HCT116 (cell line): ENCODE data around the gene PARP6. TPM values are rescaled to one million over a fixed set of nuclear protein-coding genes. Genes with fewer than 3 reads are reported as not detected.

Experiments
- ATAC-seq: fragments of 200-7000 bp; cut with Tn5 transposase; 2 replicates; pipeline ENCODE4 v1.9.1; 2020; ENCODE audit warnings: mild to moderate bottlenecking, moderate library complexity
- BruUV-seq: library from RNA; stranded (reverse); fragments of 400-500 nt; replicated peaks from 2 replicates; lab custom pipeline; 2021; lab: Mats Ljungman, UMichigan
- CTCF ChIA-PET: fragments of 300-600 bp; sonication (Branson Sonifier 250); formaldehyde crosslinking; loops from one replicate; lab custom pipeline; 2021; ENCODE audit warnings: antibody characterized with exemption; lab: Charles Lee
- POLR2A ChIA-PET: fragments of 300-600, 350-600 bp; sonication (Branson Sonifier 250); formaldehyde crosslinking; loops from one replicate; lab custom pipeline; 2021; ENCODE audit warnings: antibody characterized with exemption; lab: Charles Lee
- RAD21 ChIA-PET, 2 experiments: fragments of 300-600 bp; sonication (Branson Sonifier 250); formaldehyde crosslinking; loops; one replicate each; lab custom pipeline; 2023; ENCODE audit warnings: low total read pairs in 2 of 2; ENCODE audit not compliant: uncharacterized antibody in 2 of 2, unreplicated experiment in 2 of 2, low non-redundant PET in 1 of 2; lab: Charles Lee
- DNase-seq: peaks from one replicate; pipeline ENCODE4 v3.0.0-alpha.2; 2010; ENCODE audit warnings: low read depth, low spot score
- H2AFZ ChIP-seq: fragments of 200-600 bp; shearing (Covaris generic), sonication (generic); 2 replicates; pipeline ENCODE4 v1.6.1; 2017; ENCODE audit warnings: low read depth, mixed run types, mixed read lengths, antibody characterized with exemption, low read length; ENCODE audit not compliant: poor library complexity, severe bottlenecking
- H3K27ac ChIP-seq: 2 replicates; pipeline ENCODE4 v1.5.1; 2012; ENCODE audit warnings: low read depth, low read length
- H3K27me3 ChIP-seq: fragments of 200-600 bp; sonication (generic); 2 replicates; pipeline ENCODE4 v1.6.1; 2016; ENCODE audit warnings: mixed run types, low read length, mixed read lengths; ENCODE audit not compliant: insufficient read depth
- H3K36me3 ChIP-seq, 2 experiments: fragments of 200-500 bp in 1 of 2; fragments of 200-600 bp in 1 of 2; sonication (Bioruptor generic) in 1 of 2; sonication (generic) in 1 of 2; 2 replicates each; pipeline versions ENCODE4 v1.5.1 to v1.6.1; 2014 to 2016; ENCODE audit warnings: low read length in 2 of 2, inconsistent platforms in 1 of 2, mixed read lengths in 1 of 2, mixed run types in 1 of 2; ENCODE audit not compliant: insufficient read depth in 2 of 2, control insufficient read depth in 1 of 2
- H3K4me1 ChIP-seq, 2 experiments: fragments of 200-600 bp in 1 of 2; sonication (generic) in 1 of 2; 2 replicates each; pipeline versions ENCODE4 v1.5.1 to v1.6.1; 2012 to 2017; ENCODE audit warnings: low read length in 2 of 2, inconsistent platforms in 1 of 2, mild to moderate bottlenecking in 1 of 2, mixed read lengths in 1 of 2, mixed run types in 1 of 2, moderate library complexity in 1 of 2; ENCODE audit not compliant: insufficient read depth in 2 of 2, control insufficient read depth in 1 of 2
- H3K4me2 ChIP-seq: fragments of 200-600 bp; sonication (generic); 2 replicates; pipeline ENCODE4 v1.6.1; 2017; ENCODE audit warnings: mixed run types, low read length, mixed read lengths
- H3K4me3 ChIP-seq, 2 experiments: fragments of 200-600 bp in 1 of 2; sonication (generic) in 1 of 2; replicated peaks in 1 of 2; 2 replicates each; pipeline ENCODE4 v1.5.1; 2011 to 2016; ENCODE audit warnings: low read length in 2 of 2, control low read depth in 1 of 2, low read depth in 1 of 2, mild to moderate bottlenecking in 1 of 2, mixed read lengths in 1 of 2, mixed run types in 1 of 2
- H3K79me2 ChIP-seq: fragments of 200-600 bp; sonication (generic); 2 replicates; pipeline ENCODE4 v1.6.1; 2017; ENCODE audit warnings: mild to moderate bottlenecking, mixed run types, low read length, moderate library complexity, mixed read lengths; ENCODE audit not compliant: insufficient read depth
- H3K9ac ChIP-seq: fragments of 200-600 bp; sonication (generic); 2 replicates; pipeline ENCODE4 v1.6.1; 2016; ENCODE audit warnings: low read length, mixed read lengths
- H3K9me2 ChIP-seq: fragments of 200-600 bp; sonication (generic), shearing (Covaris generic); 2 replicates; pipeline ENCODE4 v1.6.1; 2017; ENCODE audit warnings: mixed run types, mild to moderate bottlenecking, moderate library complexity; ENCODE audit not compliant: insufficient read depth
- H3K9me3 ChIP-seq, 2 experiments: fragments of 200-500 bp in 1 of 2; fragments of 200-600 bp in 1 of 2; sonication (Bioruptor generic) in 1 of 2; sonication (generic) in 1 of 2; 2 replicates each; pipeline ENCODE4 v1.6.1; 2014 to 2017; ENCODE audit warnings: low read length in 2 of 2, mixed read lengths in 2 of 2, inconsistent platforms in 1 of 2, low read depth in 1 of 2, mild to moderate bottlenecking in 1 of 2, mixed run types in 1 of 2, moderate library complexity in 1 of 2; ENCODE audit not compliant: control insufficient read depth in 1 of 2, insufficient read depth in 1 of 2
- H4K20me1 ChIP-seq: fragments of 200-600 bp; sonication (generic), shearing (Covaris generic); 2 replicates; pipeline ENCODE4 v1.6.1; 2017; ENCODE audit warnings: mixed run types, mild to moderate bottlenecking, moderate library complexity; ENCODE audit not compliant: insufficient read depth
- CEBPB ChIP-seq: IDR thresholded peaks from 2 replicates; pipeline ENCODE4 v1.6.1; 2012; ENCODE audit warnings: low read depth
- EGR1 ChIP-seq: IDR thresholded peaks from 2 replicates; pipeline ENCODE4 v1.6.1; 2012; ENCODE audit warnings: low read depth
- EZH2 ChIP-seq: fragments of 200-600 bp; sonication (generic); IDR thresholded peaks from 2 replicates; pipeline ENCODE4 v1.6.1; 2017; ENCODE audit warnings: antibody characterized with exemption, mixed run types
- POLR2A ChIP-seq: IDR thresholded peaks from 2 replicates; pipeline ENCODE4 v1.7.0; 2011; ENCODE audit warnings: borderline replicate concordance; ENCODE audit not compliant: insufficient read depth, insufficient read length; ENCODE audit errors: extremely low read depth
- POLR2AphosphoS5 ChIP-seq: IDR thresholded peaks from 2 replicates; pipeline ENCODE4 v1.6.1; 2011; ENCODE audit warnings: mild to moderate bottlenecking, low read depth, low read length, moderate library complexity
- RAD21 ChIP-seq: IDR thresholded peaks from 2 replicates; pipeline ENCODE4 v1.6.1; 2012; ENCODE audit warnings: low read depth, mild to moderate bottlenecking
- SP1 ChIP-seq: IDR thresholded peaks from 2 replicates; pipeline ENCODE4 v1.6.1; 2012; ENCODE audit warnings: low read depth
- SRF ChIP-seq: IDR thresholded peaks from 2 replicates; pipeline ENCODE4 v1.6.1; 2012; ENCODE audit warnings: low read depth
- TCF7L2 ChIP-seq: IDR thresholded peaks from 2 replicates; pipeline ENCODE4 v1.7.0; 2011; ENCODE audit warnings: borderline replicate concordance, inconsistent platforms; ENCODE audit not compliant: insufficient read depth, insufficient read length; ENCODE audit errors: extremely low read depth
- ZFX ChIP-seq: fragments of 450-650 bp; IDR thresholded peaks from 2 replicates; pipeline ENCODE4 v1.6.1; 2017
- ZNF274 ChIP-seq: fragments of 200-500 bp; sonication (Bioruptor generic); IDR thresholded peaks from 2 replicates; pipeline ENCODE4 v1.6.1; 2014; ENCODE audit warnings: mild to moderate bottlenecking, low read depth, low read length, inconsistent platforms
- intact Hi-C: fragments of 100-400 bp; cut with micrococcal nuclease; formaldehyde crosslinking; loops from 2 replicates; pipeline ENCODE4 v1.10.0; 2022
- total RNA-seq: library from RNA; stranded (reverse); gene quantifications from one replicate; pipeline ENCODE4 v1.2.1, GENCODE V29; 2021; ENCODE audit not compliant: unreplicated experiment
- TF ChIP-seq, protein P1 (sequence below), 3 experiments: fragments of 200-600 bp in 1 of 3; sonication (generic) in 1 of 3; IDR thresholded peaks in 2 of 3; conservative IDR thresholded peaks in 1 of 3; 2 replicates each; pipeline ENCODE4 v1.5.1; 2012 to 2017; ENCODE audit warnings: low read depth in 2 of 3, low read length in 2 of 3, antibody characterized with exemption in 1 of 3, borderline replicate concordance in 1 of 3, control low read depth in 1 of 3, mild to moderate bottlenecking in 1 of 3, mixed read lengths in 1 of 3, mixed run types in 1 of 3, moderate library complexity in 1 of 3; ENCODE audit not compliant: insufficient read depth in 1 of 3
- TF ChIP-seq, protein P2 (sequence below): IDR thresholded peaks from 2 replicates; pipeline ENCODE4 v1.6.1; 2012

PARP6 gene
- total RNA-seq, 1 experiment from 2014 or later = 67.9 TPM

DNA sequence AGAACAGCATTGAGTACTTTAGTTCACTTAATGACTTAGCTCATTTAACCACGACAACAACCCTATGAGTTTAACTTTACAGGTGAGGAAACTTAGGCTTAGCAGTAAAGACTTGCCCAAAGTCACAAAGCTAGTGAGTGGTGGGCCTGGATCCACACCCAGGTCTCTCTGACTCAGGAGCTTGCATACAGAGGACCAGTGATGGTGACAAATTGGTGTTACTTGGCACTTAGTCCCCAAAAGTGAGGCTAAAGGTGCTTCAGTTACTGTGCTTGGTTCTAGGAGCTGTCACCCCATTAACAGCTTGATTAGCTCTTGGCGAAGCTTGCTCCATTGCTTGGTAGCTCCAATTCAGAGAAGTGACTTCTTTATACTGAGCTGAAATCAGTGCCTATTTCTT, 41.5 kb upstream of the PARP6 start:
- Histone ChIP-seq H3K27me3 (no peaks in the 10 kb centered on the region), H3K4me3 (no peak overlapping the region), H3K9ac (no peak overlapping the region), H3K27ac (no peak overlapping the region), H4K20me1 (no peaks in the 10 kb centered on the region), H2AFZ (no peak overlapping the region), H3K4me2 (no peak overlapping the region), H3K36me3 (no peaks in the 10 kb centered on the region), H3K9me3 (no peaks in the 10 kb centered on the region), H3K4me1 (no peaks in the 10 kb centered on the region), H3K79me2 (no peaks in the 10 kb centered on the region), H3K9me2 (no peaks in the 10 kb centered on the region)
- TF ChIP-seq SRF = no peak
- no peak for TF ChIP-seq TCF7L2
- no peak for TF ChIP-seq ZFX
- no peak for TF ChIP-seq ZNF274
- no peak for TF ChIP-seq CEBPB
- TF ChIP-seq POLR2AphosphoS5 = no peak
- no peak for TF ChIP-seq EGR1
- TF ChIP-seq SP1 = no peak
- TF ChIP-seq, protein P1, sequence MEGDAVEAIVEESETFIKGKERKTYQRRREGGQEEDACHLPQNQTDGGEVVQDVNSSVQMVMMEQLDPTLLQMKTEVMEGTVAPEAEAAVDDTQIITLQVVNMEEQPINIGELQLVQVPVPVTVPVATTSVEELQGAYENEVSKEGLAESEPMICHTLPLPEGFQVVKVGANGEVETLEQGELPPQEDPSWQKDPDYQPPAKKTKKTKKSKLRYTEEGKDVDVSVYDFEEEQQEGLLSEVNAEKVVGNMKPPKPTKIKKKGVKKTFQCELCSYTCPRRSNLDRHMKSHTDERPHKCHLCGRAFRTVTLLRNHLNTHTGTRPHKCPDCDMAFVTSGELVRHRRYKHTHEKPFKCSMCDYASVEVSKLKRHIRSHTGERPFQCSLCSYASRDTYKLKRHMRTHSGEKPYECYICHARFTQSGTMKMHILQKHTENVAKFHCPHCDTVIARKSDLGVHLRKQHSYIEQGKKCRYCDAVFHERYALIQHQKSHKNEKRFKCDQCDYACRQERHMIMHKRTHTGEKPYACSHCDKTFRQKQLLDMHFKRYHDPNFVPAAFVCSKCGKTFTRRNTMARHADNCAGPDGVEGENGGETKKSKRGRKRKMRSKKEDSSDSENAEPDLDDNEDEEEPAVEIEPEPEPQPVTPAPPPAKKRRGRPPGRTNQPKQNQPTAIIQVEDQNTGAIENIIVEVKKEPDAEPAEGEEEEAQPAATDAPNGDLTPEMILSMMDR (IDR thresholded peaks at IDR 0.05 in 2 of 3, conservative IDR thresholded peaks at IDR 0.05 in 1 of 3; ENCODE audit: borderline replicate concordance in 1 of 3, insufficient read depth in 1 of 3, low read depth in 2 of 3, low read length in 2 of 3) = no peak
- no peak for TF ChIP-seq EZH2
- no peak for TF ChIP-seq POLR2A
- TF ChIP-seq RAD21 = no peak
- TF ChIP-seq, protein P2, sequence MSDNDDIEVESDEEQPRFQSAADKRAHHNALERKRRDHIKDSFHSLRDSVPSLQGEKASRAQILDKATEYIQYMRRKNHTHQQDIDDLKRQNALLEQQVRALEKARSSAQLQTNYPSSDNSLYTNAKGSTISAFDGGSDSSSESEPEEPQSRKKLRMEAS = no peak
- DNase-seq = no peak
- ATAC-seq = no peak
- ChIA-PET POLR2A (no interaction called here), RAD21 (interaction anchor here in 1 of 2 experiments (1.0 kb wide), 1 partner anchor 70 kb away, joined by 3 read pairs; no protein-coding TSS in a partner anchor), CTCF (interaction anchor here (1.7 kb wide), 1 partner anchor 114 kb away, joined by 6 read pairs; no protein-coding TSS in a partner anchor)
- intact Hi-C loops = loop anchor here (10.0 kb wide), 1 partner anchor 271 kb away; no protein-coding TSS in a partner anchor
- no TSS peak for BruUV-seq
